Measurements from ENCODE around the gene DNAH6. TPM values are rescaled to one million over a fixed set of nuclear protein-coding genes. Genes with fewer than 3 reads are reported as not detected.

The DNAH6 gene
- total RNA-seq, 1 donor from 2014 or later: not detected

- Histone ChIP-seq H3K4me1 (no peaks in the 10 kb centered on the region), H3K9me3 (no peaks in the 10 kb centered on the region), H3K4me3 (no peak overlapping the region), H3K27me3 (no peaks in the 10 kb centered on the region), H3K36me3 (no peaks in the 10 kb centered on the region), H3K27ac (no peak overlapping the region)
- no peak for DNase-seq (ENCODE audit: low spot score in 2 of 2)
- intact Hi-C loops (cut with DNase I): no loop called here
- no peak for TF ChIP-seq CTCF (IDR thresholded peaks at IDR 0.05)
These were observed 37.4 kb upstream of the DNAH6 start for GRCh38 chr2:84478867-84479266.

- TF ChIP-seq CTCF (IDR thresholded peaks at IDR 0.05): no peak
- Histone ChIP-seq H3K27ac (no peak overlapping the region), H3K36me3 (no peaks in the 10 kb centered on the region), H3K9me3 (no peaks in the 10 kb centered on the region), H3K4me3 (no peak overlapping the region), H3K27me3 (no peaks in the 10 kb centered on the region), H3K4me1 (no peaks in the 10 kb centered on the region)
- DNase-seq (ENCODE audit: low spot score in 2 of 2): no peak
- intact Hi-C loops (cut with DNase I): no loop called here
These were observed 34.6 kb upstream of the DNAH6 start for GRCh38 chr2:84481702-84482101.

DNA sequence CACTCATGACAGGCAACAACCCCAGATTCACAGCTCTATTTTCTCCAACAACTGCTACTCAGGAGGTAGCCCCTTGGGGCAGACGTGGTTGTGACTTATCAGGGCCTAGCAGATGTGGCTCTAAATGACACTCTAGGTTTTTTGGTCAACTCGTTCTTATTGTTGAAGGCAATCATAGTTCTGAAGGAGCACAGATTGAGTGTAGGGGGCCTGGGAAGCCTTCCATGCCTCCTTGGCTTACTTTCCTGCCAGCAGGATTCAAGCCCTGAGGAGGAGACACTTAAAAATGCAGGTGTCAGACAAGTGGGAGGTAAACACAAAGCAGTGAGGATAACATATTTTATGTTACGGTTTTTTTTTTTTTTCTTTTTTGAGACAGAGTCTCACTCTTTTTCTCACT lies 33.7 kb upstream of the DNAH6 start:
- Histone ChIP-seq H3K27me3 (no peaks in the 10 kb centered on the region), H3K9me3 (no peaks in the 10 kb centered on the region), H3K4me1 (no peaks in the 10 kb centered on the region), H3K4me3 (no peak overlapping the region), H3K27ac (no peak overlapping the region), H3K36me3 (no peaks in the 10 kb centered on the region)
- TF ChIP-seq CTCF (IDR thresholded peaks at IDR 0.05): no peak
- no peak for DNase-seq (ENCODE audit: low spot score in 2 of 2)
- intact Hi-C loops (cut with DNase I): no loop called here

DNA sequence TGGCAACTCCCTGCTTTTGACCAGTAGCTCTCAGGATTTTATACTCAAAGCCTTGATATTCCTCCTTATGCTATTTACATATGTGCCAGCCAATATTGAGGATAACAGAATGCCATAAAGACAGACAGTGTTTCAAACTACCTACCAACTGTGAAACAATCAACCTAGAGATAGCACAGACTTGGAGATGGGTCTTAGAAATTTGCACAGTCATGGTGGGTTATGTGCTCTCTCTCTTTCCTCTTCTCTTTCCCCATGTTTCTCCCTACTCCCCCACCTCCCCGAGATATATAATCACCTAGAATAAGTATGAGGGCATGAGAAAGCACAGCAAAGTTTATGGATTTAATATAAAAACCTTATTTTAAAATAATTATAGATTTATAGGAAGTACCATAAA lies 33.0 kb upstream of the DNAH6 start:
- H3K36me3 ChIP-seq: no peaks in the 10 kb centered on the region
- H3K27ac ChIP-seq: no peak overlapping the region
- DNase-seq (ENCODE audit: low spot score in 2 of 2): no peak
- no peaks in the 10 kb centered on the region for H3K27me3 ChIP-seq
- no peaks in the 10 kb centered on the region for H3K4me1 ChIP-seq
- no peak overlapping the region for H3K4me3 ChIP-seq
- TF ChIP-seq CTCF (IDR thresholded peaks at IDR 0.05): no peak
- intact Hi-C loops (cut with DNase I): no loop called here
- H3K9me3 ChIP-seq: no peaks in the 10 kb centered on the region

DNA sequence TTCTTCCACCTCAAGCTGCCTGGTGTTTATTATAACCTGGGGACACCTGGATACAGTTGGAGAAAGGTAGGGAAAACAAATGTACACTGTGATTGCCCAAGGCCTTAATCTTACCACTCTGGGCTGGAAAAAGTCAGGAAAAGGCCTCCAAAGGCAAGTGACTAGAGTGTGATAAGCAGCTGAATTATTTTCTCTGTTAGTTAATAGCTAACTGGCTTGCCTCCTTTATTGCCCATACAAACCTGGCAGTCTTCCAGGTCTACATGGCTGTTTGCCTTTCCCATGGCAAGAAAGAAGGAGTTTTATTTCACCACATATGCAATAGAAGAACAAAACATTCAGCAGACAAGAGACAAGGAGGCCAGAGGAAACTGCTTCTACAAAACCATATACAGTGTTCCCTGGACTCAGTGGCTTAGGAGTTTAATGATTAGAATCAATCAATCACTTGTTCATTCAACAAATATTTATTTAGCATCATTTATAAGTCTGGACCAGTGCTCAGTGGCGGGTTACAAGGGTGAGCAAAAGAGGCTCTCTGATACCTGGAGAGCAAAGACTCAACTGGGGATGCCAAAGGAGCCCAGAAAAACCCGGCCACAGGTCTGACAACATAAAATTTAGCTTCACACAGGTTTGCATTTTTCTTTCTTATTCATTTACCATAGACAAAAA lies 29.7 kb upstream of the DNAH6 start:
- no peak for DNase-seq (ENCODE audit: low spot score in 2 of 2)
- H3K9me3 ChIP-seq: no peaks in the 10 kb centered on the region
- intact Hi-C loops (cut with DNase I): no loop called here
- H3K27ac ChIP-seq: no peak overlapping the region
- no peak overlapping the region for H3K4me3 ChIP-seq
- H3K36me3 ChIP-seq: no peaks in the 10 kb centered on the region
- no peaks in the 10 kb centered on the region for H3K4me1 ChIP-seq
- H3K27me3 ChIP-seq: no peaks in the 10 kb centered on the region
- no peak for TF ChIP-seq CTCF (IDR thresholded peaks at IDR 0.05)

Measured in ascending aorta (tissue), 2 donors.